Activated CD4-positive, CD25-positive, alpha-beta regulatory T cell treated with anti-CD3 and anti-CD28 coated beads, Interleukin-2, amount 50 U/mL, for 24 hours (primary cell): ENCODE results near the gene TATDN2.
A peak's percentile ranks its signal among the peaks of the same experiment; 100 is the strongest.

Experiments used
- ATAC-seq, 2 donors: fragments of 150-1000 bp; cut with Tn5 transposase; one replicate each; pipeline ENCODE4 v1.10.0; 2021; ENCODE audit warnings: mild to moderate bottlenecking in 1 of 2, moderate library complexity in 1 of 2

Gene TATDN2, protein sequence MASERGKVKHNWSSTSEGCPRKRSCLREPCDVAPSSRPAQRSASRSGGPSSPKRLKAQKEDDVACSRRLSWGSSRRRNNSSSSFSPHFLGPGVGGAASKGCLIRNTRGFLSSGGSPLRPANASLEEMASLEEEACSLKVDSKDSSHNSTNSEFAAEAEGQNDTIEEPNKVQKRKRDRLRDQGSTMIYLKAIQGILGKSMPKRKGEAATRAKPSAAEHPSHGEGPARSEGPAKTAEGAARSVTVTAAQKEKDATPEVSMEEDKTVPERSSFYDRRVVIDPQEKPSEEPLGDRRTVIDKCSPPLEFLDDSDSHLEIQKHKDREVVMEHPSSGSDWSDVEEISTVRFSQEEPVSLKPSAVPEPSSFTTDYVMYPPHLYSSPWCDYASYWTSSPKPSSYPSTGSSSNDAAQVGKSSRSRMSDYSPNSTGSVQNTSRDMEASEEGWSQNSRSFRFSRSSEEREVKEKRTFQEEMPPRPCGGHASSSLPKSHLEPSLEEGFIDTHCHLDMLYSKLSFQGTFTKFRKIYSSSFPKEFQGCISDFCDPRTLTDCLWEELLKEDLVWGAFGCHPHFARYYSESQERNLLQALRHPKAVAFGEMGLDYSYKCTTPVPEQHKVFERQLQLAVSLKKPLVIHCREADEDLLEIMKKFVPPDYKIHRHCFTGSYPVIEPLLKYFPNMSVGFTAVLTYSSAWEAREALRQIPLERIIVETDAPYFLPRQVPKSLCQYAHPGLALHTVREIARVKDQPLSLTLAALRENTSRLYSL

DNA sequence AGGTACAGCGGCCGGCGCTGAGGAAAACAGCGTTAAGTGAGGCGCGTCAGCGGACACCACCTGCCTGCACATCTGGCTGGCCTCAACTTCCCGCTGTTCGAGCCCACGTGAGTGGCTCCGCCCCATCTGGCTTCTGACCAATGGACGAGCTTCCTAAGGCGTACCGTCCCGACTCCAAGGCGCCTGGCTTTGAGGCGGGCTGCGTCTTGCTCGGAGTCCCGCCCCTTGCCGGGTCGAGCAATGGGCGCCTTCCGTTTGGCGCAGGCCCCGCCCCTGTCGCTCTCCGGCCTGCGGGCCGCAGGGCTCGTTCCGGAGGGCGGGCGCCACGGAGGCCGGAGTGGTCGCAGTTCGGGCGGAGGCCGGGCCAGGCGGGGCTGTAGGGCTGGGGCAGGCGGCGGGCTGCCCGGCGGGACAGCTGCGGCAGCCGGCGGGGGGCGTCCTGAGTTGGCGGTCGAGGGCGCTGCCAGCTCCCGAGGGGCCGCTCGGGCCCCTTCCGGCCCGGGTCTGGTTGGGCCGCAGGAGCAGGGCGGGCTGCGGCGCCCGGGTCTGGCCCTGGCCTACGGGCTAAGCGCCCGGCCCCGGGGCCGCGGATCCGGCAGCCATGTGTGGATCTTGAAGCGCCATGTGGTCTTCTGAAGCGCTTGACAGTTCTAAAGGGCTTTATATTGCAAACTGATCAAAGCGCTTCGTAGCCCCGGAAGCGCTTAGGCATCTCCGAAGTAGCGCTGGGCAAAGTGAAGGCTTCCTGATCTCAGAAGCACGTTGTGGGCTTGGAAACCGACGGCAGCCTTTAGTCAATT lies at the start of gene TATDN2:
TATDN2 (plus strand) TSS at position 276 of the 800 bp plus-strand sequence. CDS start 742 bp downstream, outside the sequence.
- ATAC-seq = peak; percentile 94 to 97

DNA sequence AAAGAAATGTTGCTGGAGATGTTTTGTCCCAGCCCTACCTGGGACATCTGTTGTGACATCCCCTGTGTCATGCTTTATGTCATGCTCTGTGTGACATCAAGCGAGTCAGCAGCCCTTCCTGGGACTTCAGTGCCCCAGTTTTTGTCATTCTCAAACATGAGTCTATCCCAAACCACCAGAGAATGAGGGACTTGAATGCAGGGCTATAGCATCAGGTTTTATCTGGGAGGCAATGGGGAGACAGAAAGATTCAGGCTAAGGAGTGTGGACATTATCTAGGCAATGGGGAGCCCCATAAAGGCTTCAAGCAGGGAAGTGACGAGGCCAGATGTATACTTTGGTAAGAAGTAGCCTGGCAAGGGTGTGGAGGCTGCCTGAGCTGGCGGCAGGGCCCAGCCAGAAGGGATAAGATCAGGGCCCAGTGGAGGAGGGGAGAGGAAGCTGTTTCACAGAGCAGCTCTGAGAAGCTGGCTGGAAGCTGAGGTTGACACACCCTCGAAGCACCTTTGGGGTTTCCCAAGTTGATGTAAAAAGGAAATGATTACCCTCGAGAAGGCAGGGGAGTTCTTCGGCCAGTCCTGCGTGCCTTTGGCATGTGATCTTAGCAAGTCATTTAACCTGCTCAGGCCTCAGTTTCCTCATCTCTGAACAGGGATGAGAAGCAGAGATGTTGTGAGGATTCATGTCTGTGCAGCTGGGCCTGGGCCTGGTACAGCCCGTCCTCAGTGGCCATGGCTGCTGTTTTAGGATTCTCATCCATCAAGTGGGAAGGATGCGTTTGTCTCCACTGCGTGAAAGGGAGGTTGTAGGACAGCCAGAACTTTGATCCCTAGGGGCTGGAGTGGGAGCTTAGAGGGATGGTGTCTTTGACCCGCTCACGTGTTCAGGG lies 49.3 kb upstream of the TATDN2 start:
- ATAC-seq = peak; percentile 84 to 86

DNA sequence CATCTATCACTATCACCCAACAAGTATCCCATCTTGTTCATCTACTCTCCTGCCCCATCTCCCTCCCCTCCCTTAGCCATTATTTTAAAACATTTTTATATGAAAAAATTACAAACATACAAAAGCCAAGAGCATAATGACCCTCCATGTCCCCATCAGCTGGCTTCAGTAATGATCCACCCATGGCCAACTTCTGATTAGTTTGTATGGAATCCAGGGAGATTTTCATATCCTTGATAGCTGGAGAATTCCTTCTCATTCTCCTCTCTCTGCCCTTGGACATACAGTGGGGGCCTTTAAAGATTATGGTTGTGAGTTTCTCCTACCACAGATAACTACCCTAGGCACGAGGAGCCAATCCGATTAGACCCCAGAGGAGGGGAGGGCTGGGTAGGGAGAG lies 43.3 kb upstream of the TATDN2 start:
- ATAC-seq = no peak

DNA sequence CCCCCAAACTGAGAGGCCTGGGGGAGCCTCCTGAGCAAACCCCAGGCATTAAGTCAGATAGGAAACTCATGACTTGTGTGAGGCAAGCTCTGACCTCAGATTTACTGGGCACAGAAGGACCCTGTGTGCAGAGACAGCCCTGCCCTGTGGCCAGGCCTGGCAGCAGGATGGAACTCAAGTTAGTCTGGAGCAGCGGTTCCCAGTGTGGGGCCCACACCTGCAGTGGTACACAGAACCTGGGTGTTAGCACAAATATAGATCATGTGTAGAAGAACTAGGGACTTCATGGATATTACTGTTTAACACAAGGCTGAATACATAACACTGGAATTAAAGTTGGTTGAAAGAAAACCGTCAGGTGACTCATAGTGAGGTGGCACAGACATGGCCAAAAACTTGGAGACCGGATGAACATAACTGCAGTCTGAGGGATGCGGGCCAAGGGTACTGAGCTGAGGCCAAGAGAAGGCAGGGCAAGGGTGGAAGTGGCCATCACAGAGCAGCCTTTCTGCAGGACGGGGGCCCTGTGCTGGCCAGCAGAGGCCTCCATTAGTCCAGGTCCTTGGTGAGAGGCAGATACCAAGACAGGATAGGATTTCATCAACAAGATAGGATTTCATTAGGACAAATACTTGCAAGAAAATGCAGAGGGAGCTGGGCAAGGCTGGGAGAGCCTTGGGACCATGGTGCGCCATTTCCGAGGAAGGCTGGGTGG lies 42.7 kb upstream of the TATDN2 start:
- ATAC-seq = no peak

DNA sequence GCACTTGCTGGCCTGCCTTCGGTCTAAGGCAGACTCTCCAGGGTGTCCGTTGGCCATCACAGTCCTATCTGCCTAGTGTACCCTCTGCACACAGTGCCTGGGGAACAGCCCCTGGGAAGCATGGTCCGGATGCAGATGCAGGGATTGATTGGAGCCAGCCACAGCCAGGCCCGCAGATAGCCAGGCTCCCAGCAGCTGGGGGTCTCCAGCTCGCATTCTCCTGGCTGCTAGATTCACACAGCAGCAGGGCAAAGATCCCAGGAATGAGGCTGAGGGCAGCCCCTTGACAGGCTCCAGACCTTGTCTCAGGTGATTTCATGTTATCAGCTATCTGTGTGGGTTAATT lies 42.1 kb upstream of the TATDN2 start:
- no peak for ATAC-seq

DNA sequence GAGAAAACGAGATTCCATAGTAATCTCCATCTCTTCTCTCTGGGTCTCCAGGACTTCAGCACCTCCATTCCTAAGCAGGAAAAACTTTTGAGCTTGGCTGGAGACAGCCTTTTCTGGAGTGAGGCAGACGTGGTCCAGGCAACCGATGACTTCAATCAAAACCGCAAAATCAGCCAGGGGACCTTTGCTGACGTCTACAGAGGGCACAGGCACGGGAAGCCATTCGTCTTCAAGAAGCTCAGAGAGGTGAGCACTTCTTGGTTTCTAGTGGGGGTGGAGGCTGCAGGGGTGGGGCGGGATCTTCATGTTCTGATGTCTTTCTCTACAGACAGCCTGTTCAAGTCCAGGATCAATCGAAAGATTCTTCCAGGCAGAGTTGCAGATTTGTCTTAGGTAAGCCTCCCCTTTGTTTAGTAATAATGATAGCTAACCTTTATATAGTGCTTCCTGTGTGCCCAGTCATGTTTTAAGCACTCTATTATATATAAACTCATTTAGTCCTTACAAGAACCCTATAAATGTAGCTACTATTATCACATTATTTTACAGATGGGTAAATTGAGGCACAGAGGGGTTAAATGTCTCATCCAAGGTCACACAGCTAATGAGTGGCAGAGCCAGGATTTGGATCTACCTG lies 35.0 kb upstream of the TATDN2 start:
- peak; percentile 38 to 67 for ATAC-seq

DNA sequence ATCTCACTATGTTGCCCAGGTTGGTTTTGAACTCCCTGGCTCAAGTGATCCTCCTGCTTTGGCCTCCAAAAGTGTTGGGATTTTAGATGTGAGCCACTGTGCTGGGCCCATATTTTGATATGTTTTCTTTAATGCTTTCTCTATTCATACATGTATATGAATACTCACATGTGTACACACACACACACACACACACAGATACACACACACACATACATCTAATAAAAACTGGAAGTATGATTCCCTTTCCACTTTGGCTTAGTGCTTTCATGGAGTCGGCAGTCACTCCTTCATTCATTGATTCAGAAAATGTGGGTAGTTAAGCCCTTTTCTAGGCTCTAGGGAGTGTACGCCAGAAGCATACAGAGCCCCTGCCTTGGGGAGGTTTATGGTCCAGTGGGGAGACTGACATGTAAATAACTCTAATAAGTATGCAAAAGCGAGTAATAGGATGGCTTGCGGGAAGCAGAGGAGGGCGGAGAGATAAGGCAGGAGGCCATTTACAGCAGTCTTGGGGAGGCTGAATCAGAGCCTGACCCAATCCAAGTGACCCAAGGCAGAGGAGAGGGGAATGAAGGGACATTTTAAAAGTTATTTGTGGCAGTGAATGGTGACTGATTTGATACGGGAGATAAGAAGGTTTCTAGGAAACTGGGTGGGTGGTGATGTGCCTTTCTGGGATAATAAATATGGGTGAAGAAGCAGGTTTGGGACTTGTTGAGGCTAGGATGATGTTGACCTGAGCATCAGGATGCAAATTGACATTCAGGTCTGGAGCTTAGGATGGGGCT lies 32.5 kb upstream of the TATDN2 start:
- ATAC-seq = no peak

DNA sequence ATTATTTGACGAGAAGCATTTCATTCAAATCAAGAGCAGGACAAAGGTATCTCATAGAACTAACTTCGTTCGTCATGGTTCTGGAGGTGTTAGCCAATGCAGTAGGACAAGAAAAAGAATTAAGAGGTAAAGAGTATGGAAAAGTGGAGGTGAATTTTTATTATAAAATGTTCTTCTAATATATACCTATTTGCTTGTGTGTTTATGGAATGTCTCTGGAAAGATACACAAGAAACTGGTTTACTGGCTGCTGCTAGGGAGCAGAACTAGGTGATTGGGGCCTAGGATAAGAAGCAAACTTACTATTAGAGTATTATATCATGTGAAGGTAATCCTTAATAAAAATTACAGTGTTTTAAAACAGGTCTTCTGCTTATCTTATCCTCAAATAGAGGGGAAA lies 30.9 kb upstream of the TATDN2 start:
- no peak for ATAC-seq

DNA sequence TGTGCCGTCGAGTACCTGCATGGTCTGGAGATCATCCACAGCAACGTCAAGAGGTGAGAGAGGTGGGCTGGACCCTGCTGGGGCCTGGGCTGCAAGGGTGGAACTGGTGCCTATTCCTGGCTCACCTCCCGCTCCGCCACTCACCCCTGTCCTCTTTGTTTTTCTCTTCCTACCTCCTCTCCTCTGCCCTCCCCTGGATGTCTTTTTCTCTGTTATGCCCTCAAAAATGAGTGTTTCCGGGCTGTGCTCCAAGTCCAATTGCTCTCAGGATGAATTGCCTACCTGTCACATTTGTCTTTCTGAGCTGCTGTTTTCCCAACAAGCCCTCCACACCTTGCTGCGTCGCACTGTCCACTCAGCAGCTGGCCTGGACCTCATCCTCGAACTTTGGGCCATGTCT lies 28.5 kb upstream of the TATDN2 start:
- no peak for ATAC-seq

DNA sequence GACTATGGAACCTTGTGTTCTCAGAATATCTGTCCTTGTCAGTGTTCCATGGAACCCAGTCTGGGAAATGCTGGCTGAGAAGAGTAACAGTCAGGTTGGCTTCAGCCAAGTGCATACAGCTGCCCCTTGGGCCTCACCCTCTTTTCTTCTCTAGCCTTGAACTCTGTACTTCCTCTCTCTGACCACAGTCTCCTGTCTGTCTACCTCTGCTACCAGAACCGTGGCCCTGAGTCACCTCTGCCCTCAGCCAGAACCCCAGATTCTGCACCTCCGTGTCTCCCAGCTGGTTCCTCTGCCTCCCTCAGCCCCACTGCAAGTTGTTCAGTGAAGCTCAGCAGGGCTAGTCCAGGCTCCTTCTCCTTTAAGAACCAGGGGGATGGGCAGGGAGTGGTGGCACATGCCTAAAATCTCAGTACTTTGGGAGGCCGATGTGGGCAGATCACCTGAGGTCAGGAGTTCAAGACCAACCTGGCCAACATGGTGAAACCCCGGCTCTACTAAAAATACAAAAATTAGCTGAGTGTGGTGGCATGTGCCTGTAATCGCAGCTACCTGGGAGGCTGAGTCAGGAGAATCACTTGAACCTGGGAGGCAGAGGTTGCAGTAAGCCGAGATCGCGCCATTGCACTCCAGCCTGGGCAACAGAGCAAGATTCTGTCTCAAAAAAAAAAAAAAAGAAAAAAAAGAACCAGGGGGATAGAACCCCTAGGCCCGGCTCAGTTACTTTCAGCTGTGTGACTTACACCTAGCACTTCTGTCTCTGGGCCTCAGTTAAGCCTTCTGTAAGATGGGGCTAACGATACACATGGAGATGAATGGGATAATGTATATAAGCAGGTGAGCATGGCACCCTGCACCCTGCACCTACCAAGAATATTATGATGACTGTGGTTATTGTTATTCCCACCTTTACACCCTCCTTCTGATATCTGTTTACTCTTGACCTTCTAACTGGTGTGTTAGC lies 24.3 kb upstream of the TATDN2 start:
- ATAC-seq = peak; percentile 72 to 73

DNA sequence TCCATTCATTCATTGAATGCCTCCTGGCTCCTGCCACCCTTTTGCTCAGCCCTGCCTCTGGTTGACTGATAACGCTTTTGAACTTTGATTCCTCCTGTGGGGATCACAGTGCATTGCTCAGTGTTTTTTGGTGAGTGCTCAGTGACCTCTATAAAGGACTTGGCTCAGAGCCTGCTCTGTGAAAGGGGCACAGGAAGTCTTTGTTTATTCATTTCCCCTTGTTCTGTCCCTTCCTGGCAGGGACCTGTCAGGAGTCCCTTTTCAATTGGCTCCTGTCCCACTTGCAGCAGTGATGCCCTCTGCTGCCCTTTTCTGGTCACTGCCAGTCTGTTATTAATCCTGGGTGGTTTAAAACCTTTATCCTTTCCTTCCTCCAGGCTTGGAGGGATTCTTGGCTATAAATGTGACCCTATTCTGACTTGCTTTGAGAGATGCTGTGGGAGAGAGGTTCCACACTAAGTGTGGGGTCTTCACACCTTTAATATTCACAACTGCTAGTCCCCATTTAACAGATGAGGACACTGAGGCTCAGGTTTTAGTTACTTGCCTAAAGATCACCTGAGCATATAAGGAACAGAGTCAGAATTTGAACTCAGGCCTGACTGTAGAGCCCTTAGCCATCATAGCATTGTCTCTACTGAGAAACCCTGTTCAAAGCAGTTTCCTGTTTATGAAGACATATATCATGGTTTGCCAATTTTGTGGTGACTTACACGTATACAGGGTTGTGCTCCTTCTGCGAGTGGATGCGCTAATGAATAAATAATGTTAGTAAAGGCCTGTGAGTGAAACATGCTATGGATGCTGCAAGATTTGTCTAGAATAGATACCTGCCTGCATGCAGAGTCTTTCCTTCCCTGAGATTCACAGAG lies 23.2 kb upstream of the TATDN2 start:
- peak; percentile 39 to 44 for ATAC-seq

DNA sequence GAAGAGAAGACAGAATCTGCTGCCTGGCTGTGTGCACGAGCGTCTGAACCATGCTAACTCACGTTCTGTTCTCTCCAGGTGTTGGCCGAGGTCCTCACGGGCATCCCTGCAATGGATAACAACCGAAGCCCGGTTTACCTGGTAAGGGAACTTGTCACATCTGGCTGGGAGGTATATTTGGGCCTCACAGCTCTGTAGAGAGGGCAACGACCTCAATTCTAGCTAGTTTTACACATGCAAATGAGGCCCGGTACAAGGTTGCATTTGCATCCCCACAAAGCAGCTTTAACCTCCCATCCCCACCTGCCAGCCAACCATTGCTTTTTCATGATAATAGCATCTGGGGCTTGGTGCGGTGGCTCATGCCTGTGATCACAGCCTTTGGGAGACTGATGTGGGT lies 22.0 kb upstream of the TATDN2 start:
- no peak for ATAC-seq

DNA sequence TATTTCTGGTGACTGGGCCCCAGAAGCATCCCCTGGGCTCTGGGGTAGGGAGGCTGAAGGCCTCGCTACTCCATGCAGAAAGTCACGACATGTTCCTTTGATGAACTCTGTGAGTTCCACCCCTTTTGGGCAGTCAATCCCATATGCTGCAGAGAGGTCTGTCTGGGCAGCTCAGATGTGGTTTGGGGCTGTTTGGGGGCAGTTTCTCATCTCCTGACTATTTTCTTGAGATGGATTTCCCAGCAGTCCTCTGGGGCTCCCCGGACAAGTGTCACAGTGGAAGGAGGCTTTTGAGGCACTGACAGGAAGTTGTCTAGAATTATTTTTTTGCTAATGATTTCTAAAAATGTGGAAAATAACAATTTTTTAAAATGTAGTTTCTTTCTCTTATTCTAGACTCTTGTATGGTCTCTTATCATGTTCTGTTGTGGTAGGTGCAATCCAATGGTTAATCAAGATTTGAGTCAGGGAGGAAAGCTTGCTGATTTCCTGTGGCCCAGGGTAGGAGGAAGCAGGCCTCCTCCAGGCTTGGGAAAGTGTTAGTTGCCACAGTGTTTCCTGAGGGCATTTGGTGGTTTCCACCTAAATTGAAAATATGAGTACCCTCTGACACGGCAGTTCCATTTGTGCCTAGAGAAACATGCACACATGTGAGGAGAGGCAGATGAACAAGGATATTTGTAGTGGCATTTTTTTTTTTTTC lies 19.9 kb upstream of the TATDN2 start:
- ATAC-seq = peak; percentile 57 to 59

DNA sequence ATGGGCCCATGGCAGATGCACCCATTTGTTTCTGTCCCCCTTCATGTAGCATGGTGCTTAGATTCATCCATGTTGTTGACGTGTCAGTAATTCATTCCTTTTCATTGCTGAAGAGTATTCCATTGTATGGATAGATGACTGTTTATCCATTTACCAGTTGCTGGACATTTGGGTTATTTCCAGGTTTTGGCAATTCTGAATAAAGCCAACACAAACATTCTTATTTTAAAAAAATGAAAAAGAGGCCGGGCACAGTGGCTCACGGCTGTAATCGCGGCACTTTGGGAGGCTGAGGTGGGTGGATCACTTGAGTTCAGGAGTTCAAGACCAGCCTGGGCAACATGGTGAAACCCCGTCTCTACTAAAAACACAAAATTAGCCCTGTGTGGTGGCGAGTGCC lies 18.7 kb upstream of the TATDN2 start:
- ATAC-seq = no peak

DNA sequence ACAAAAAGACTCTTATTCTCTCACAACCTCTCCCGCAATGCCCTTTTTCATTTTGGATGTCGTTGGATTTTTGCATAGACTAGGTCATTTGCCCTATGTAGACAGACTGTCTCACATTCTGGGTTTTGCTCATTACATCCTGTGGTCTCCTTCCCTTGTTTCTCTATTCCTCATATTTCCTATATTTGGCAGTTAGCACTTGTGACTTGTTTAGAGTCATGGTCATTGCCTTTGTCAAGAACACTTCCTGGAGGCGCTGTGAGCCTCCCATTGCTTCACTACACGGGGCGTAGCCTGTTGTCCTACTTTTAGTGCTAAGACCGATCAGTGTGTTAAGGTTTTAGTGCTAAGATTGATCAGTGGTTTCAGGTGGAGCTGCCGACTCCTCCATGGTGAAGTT lies 16.1 kb upstream of the TATDN2 start:
- ATAC-seq = no peak

DNA sequence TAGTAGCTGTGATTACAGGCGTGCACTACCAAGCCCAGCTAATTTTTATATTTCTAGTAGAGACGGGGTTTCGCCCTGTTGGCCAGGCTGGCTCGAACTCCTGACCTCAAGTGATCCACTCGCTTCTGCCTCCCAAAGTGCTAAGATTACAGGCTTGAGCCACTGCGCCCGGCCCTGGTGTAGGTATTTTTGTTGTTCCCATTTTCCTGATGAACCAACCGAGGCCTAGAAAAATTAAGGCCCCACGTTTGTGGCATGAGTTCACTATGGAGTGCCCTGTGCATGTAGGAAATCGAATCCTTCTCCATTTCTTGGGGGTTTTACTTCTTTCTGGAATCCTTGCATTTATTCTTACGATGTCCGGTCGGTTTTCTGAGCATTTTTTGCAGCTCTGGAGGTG lies 14.3 kb upstream of the TATDN2 start:
- ATAC-seq = no peak

DNA sequence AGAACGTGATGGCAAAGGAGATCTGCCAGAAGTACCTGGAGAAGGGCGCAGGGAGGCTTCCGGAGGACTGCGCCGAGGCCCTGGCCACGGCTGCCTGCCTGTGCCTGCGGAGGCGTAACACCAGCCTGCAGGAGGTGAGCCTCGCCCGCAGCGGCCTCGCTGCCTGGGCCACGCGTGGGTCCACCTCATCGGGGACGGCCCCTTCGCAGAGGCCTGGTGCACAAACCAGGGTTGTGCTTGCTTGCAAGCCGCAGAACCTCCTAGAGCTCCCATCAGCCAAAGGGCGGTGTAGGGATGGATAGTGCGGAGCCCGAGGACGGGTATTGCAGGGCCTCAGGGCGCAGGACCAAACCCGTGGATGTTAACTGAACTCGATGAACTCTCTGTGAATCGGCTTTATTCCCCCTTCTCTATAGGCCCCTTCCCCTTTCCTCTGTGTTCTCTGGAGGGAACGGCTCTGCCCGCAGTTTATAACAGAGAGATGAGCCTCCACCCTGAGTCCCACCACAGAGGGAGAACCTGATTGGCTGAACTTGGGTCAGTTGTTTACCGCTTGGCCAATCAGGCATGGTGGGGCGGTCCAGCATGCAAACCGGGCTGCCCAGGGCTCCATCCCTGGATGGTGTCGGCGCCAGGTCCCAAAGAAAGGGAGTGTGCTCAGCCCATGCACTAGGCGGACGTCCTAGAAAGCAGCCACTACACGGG lies 13.6 kb upstream of the TATDN2 start:
- no peak for ATAC-seq
